Common myeloid progenitor, CD34-positive (primary cell): ENCODE data around the gene POFUT1.

Experiments
- CTCF ChIA-PET: fragments of 350-600 bp; sonication (Branson Sonifier 250); formaldehyde crosslinking; loops from one replicate; lab custom pipeline; 2021; ENCODE audit warnings: antibody characterized with exemption; lab: Charles Lee
- POLR2A ChIA-PET: fragments of 350-600 bp; sonication (Branson Sonifier 250); formaldehyde crosslinking; loops from one replicate; lab custom pipeline; 2021; ENCODE audit warnings: antibody characterized with exemption; lab: Charles Lee
- DNase-seq, 3 donors: peaks; one replicate each; pipeline versions ENCODE4 v3.0.0 to v3.0.0-alpha.2; 2013
- H3K27ac ChIP-seq, 2 experiments: 1 replicate in 1 of 2; 2 replicates in 1 of 2; pipeline ENCODE4 v1.7.0; 2013; ENCODE audit warnings: inconsistent platforms in 2 of 2, low read length in 2 of 2, mild to moderate bottlenecking in 2 of 2, low read depth in 1 of 2, moderate library complexity in 1 of 2; ENCODE audit not compliant: severe bottlenecking in 2 of 2, insufficient read depth in 1 of 2, poor library complexity in 1 of 2
- H3K27me3 ChIP-seq, 5 experiments: replicated peaks in 2 of 5; 1 replicate in 3 of 5; 2 replicates in 2 of 5; pipeline versions ENCODE4 v1.6.1 to v1.7.0; 2013; ENCODE audit warnings: low read length in 4 of 5, mild to moderate bottlenecking in 2 of 5, moderate library complexity in 2 of 5, inconsistent platforms in 1 of 5; ENCODE audit not compliant: insufficient read depth in 5 of 5, control insufficient read depth in 4 of 5
- H3K36me3 ChIP-seq, 4 experiments: 1 replicate in 2 of 4; 2 replicates in 2 of 4; pipeline versions ENCODE4 v1.6.1 to v1.7.0; 2013; ENCODE audit warnings: low read length in 3 of 4, control low read depth in 1 of 4, mild to moderate bottlenecking in 1 of 4; ENCODE audit not compliant: control insufficient read depth in 4 of 4, insufficient read depth in 4 of 4
- H3K4me1 ChIP-seq, 4 experiments: 1 replicate in 3 of 4; 2 replicates in 1 of 4; pipeline versions ENCODE4 v1.6.1 to v1.7.1; 2013; ENCODE audit warnings: low read length in 3 of 4, mild to moderate bottlenecking in 3 of 4, control low read depth in 1 of 4, inconsistent platforms in 1 of 4, moderate library complexity in 1 of 4; ENCODE audit not compliant: control insufficient read depth in 4 of 4, insufficient read depth in 4 of 4; ENCODE audit errors: control extremely low read depth in 1 of 4
- H3K4me3 ChIP-seq, 7 experiments: 1 replicate in 4 of 7; 2 replicates in 3 of 7; pipeline versions ENCODE4 v1.5.1 to v1.7.0; 2013; ENCODE audit warnings: mild to moderate bottlenecking in 7 of 7, low read length in 6 of 7, moderate library complexity in 6 of 7, inconsistent platforms in 2 of 7, low read depth in 2 of 7, control low read depth in 1 of 7; ENCODE audit not compliant: insufficient read depth in 4 of 7, control insufficient read depth in 1 of 7; ENCODE audit errors: extremely low read depth in 1 of 7
- H3K9me3 ChIP-seq, 5 experiments: 1 replicate in 4 of 5; 2 replicates in 1 of 5; pipeline versions ENCODE4 v1.6.1 to v1.7.1; 2013; ENCODE audit warnings: low read length in 4 of 5, mild to moderate bottlenecking in 2 of 5, inconsistent platforms in 1 of 5, low read depth in 1 of 5, moderate library complexity in 1 of 5; ENCODE audit not compliant: control insufficient read depth in 4 of 5, insufficient read depth in 2 of 5; ENCODE audit errors: control extremely low read depth in 1 of 5
- WGBS: methylation state at CpG from one replicate; pipeline ENCODE4 v1.1.5; 2013; ENCODE audit not compliant: insufficient coverage; 5-methylcytosine and 5-hydroxymethylcytosine counted together

Gene POFUT1

GRCh38 chr20:32201296-32201976 lies 6.2 kb upstream of the POFUT1 start:
- Histone ChIP-seq H3K4me1 (peaks cover 17 to 34% (median 21%) of the 10 kb centered on the region in 4 experiments), H3K36me3 (peaks cover 12 to 69% (median 46%) of the 10 kb centered on the region in 4 experiments), H3K27me3 (no peaks in the 10 kb centered on the region), H3K9me3 (no peaks in the 10 kb centered on the region), H3K4me3 (no peak overlapping the region), H3K27ac (no peak overlapping the region)
- no peak for DNase-seq
- ChIA-PET CTCF (interaction anchor here (1.0 to 1.2 kb wide), 2 partner anchors 9 to 33 kb away, joined by 3 to 4 read pairs; no protein-coding TSS in a partner anchor), POLR2A (interaction anchor here (1.0 kb wide), 1 partner anchor 10 kb away, joined by 3 read pairs; no protein-coding TSS in a partner anchor)
- 100% methylated on average over 2 of the region's 4 CpGs for WGBS

DNA sequence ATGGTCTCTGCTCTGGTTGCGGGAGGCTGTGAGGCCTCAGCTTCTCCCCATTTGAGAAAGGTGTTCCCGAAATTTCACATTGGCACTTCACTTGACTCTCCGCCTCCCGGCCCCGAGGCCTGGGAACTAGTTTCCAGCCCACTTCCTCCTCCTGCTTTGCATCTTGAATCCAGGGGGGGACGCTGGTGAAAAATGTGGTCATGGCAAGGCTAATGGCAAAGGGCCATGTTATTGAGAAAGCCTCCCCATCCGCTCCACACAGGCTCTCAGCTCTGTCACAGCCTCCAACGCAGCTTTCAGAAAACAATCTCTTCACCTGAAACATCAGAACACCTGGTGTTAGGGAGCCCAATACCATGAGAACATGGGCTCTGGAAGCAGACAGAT lies 5.7 kb upstream of the POFUT1 start:
- Histone ChIP-seq H3K36me3 (peaks cover 12 to 65% (median 42%) of the 10 kb centered on the region in 4 experiments), H3K4me1 (peaks cover 19 to 40% (median 27%) of the 10 kb centered on the region in 4 experiments), H3K27ac (no peak overlapping the region), H3K9me3 (no peaks in the 10 kb centered on the region), H3K27me3 (no peaks in the 10 kb centered on the region), H3K4me3 (no peak overlapping the region)
- ChIA-PET CTCF (interaction anchor here (1.0 kb wide), 1 partner anchor 10 kb away, joined by 4 read pairs; no protein-coding TSS in a partner anchor), POLR2A (interaction anchor here (1.0 kb wide), 1 partner anchor 10 kb away, joined by 3 read pairs; no protein-coding TSS in a partner anchor)
- 91% methylated on average over 8 of the region's 8 CpGs for WGBS
- no peak for DNase-seq

DNA sequence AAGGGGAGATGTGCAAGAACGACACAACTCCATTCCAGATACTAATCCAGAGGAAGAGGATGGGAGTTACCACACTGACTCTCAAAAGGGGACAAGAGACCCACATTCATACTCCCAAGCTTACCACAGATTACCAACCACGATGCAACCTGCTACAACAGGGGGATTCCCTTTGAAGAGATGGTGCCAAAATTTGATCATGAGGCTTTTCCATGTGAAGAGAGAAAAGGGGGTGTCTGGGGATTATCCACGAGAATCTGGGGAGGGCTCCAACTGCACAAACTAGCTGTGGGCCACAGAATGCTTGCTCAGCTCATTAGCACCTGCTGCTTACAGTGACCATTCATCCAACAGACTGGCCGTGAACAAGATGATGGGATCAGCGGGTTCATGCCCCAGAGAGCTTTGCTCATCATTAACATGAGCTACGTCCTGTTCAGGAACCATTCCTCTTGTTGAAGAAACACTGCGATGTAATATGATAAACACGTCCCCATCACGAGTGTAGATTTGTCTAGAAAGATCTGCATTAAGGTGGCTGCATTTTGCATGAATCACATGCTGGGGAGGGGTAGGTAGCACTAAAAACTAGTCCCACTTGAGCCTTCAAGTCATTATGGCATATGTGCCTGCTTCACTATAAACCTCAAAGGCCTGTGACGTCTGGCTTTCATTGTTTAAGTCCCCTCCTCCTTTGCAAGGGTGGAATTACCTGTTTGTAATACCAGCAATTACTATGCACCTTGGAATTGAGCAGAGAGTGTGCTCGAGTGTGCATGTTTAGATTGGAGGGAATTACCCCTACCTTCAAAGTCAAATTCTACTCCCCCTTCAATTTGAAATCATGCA lies 4.1 kb upstream of the POFUT1 start:
- CTCF ChIA-PET: interaction anchor here (1.7 kb wide), 1 partner anchor 16 kb away, joined by 4 read pairs; no protein-coding TSS in a partner anchor
- no peak for DNase-seq
- no peak overlapping the region for H3K4me3 ChIP-seq
- peak overlapping the region in 1 of 2 experiments; percentile 14 for H3K27ac ChIP-seq
- POLR2A ChIA-PET: no interaction called here
- H3K27me3 ChIP-seq: no peaks in the 10 kb centered on the region
- 94% methylated on average over 8 of the region's 11 CpGs for WGBS
- peaks cover 19 to 49% (median 35%) of the 10 kb centered on the region in 4 experiments for H3K4me1 ChIP-seq
- no peaks in the 10 kb centered on the region for H3K9me3 ChIP-seq
- H3K36me3 ChIP-seq: peaks cover 5 to 51% (median 30%) of the 10 kb centered on the region in 4 experiments

DNA sequence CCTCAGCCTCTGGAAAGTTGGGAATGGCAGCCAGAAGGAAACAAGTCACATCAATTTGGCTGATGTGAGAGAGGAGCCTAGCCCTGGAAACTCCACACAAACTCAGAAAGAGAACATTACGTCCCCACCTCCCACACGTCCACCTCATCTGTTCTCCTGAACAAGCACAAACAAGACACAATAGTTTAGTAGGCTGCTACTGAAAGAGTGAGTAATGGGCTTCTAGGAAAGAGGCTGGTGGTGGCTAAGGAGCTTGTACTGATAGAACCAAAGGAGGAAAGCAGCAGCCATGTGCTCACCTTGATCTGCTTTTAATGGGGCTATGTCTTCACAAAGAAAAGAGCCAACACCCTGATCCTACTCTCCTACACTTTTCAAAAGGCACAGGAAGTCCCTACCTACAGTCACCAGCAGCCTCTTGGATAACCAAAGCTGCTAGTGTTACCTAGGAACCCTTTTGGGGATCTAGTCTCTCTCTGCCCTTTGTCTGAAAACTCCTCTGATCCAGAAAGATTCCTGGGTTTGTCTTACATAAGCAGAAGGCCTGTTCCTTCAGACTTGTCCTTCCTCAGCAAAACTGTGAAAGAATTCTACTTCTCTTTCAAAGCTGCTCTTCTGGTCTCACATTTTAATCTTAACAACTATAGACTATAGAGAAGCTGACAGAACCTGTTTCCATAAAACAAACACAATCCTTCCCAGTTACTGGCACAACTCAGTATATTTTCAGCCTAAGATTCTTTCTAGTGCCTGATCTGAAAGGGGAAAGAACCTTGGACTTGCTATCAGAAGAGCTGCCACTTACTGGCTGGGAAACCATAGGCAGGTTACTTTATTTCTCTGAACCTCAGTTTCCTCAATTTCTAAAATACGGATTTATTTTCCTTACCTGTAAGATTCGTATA lies 3.2 kb upstream of the POFUT1 start:
- ChIA-PET CTCF (interaction anchor here (1.1 to 1.7 kb wide), 2 partner anchors 11 to 17 kb away, joined by 3 to 4 read pairs; no protein-coding TSS in a partner anchor), POLR2A (no interaction called here)
- Histone ChIP-seq H3K4me3 (peak overlapping the region in 1 of 7 experiments; percentile 11), H3K27me3 (no peaks in the 10 kb centered on the region), H3K27ac (peak overlapping the region; percentile 19 to 94), H3K36me3 (peaks cover 2 to 42% (median 22%) of the 10 kb centered on the region in 4 experiments), H3K9me3 (no peaks in the 10 kb centered on the region), H3K4me1 (peaks cover 19 to 52% (median 41%) of the 10 kb centered on the region in 4 experiments)
- no peak for DNase-seq
- 80% methylated on average over 4 of the region's 4 CpGs for WGBS

GRCh38 chr20:32205110-32205842 lies 2.4 kb upstream of the POFUT1 start:
- peak overlapping the region; percentile 19 to 94 for H3K27ac ChIP-seq
- peak overlapping the region in 3 of 7 experiments; percentile 8 to 100 (median 98) for H3K4me3 ChIP-seq
- POLR2A ChIA-PET: no interaction called here
- peaks cover 0 to 43% (median 19%) of the 10 kb centered on the region in 4 experiments for H3K36me3 ChIP-seq
- no peaks in the 10 kb centered on the region for H3K27me3 ChIP-seq
- WGBS: 19% methylated on average over 3 of the region's 5 CpGs
- DNase-seq: peak in 2 of 3 donors; percentile 8 to 9
- CTCF ChIA-PET: interaction anchor here (0.6 to 1.7 kb wide), 3 partner anchors 12 to 436 kb away, joined by 3 to 4 read pairs (median 3); no protein-coding TSS in a partner anchor
- peaks cover 19 to 52% (median 41%) of the 10 kb centered on the region in 4 experiments for H3K4me1 ChIP-seq
- H3K9me3 ChIP-seq: no peaks in the 10 kb centered on the region
